ENCODE measurements around the gene APBB2. TPM values are rescaled to one million over a fixed set of nuclear protein-coding genes. Genes with fewer than 3 reads are reported as not detected.

Gene APBB2
- total and polyA plus RNA-seq, 2 experiments from 2014 or later: 24.1 to 61.0 TPM

DNA sequence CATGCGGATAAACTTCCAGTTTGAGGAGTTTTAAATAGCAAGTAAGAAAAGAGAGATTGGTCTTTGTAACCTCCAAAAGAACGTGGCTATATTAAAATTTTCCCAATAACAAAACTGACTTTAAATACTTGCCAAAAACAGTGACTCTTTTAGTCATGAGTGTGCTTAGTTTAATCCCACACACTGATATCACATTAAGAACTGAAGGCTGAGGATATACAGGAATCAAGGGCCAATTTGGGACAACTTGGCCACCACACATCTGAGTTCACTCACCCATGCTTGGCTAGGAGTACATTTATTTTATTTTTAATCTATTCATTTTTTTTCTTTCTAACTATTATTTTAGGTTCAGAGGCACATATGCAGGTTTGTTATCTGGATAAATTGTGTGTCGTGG lies 110.2 kb downstream of the APBB2 start:
- H2AFZ ChIP-seq: no peak overlapping the region
- WGBS, 2 experiments (ENCODE audit: low coverage in 1 of 2, low lambda C conversion rate in 2 of 2, missing lambda C conversion rate in 2 of 2): 54 to 56% methylated on average over 3 of the region's 3 CpGs
- peaks cover 55% of the 10 kb centered on the region for H3K79me2 ChIP-seq (ENCODE audit: insufficient read depth)
- no peak overlapping the region for H3K4me2 ChIP-seq (ENCODE audit: unreplicated experiment)
- TF ChIP-seq EZH2phosphoT487 (IDR thresholded peaks at IDR 0.05; ENCODE audit: insufficient read depth, low read depth) (no peak), EZH2 (IDR thresholded peaks at IDR 0.05; ENCODE audit: insufficient read depth, poor library complexity, severe bottlenecking) (no peak)
- no peaks in the 10 kb centered on the region for H3K9me2 ChIP-seq (ENCODE audit: insufficient read depth)
- no peaks in the 10 kb centered on the region for H3K27me3 ChIP-seq (replicated peaks; ENCODE audit: insufficient read depth)
- peaks cover 8% of the 10 kb centered on the region; the same call in 1 of the 2 replicates for H3F3A ChIP-seq (ENCODE audit: insufficient read depth)
- no peak overlapping the region for H3K9ac ChIP-seq
- in situ Hi-C loops (cut with MboI): no loop called here
- H3K9me3 ChIP-seq (ENCODE audit: low read depth): no peaks in the 10 kb centered on the region
- peak; percentile 17 for DNase-seq
- no peaks in the 10 kb centered on the region for H4K20me1 ChIP-seq (ENCODE audit: insufficient read depth)
- H3K36me3 ChIP-seq (ENCODE audit: low read depth): 0 out of 2 replicates have a peak, but pooled peaks cover 5% of the 10 kb centered on the region
- H3K4me1 ChIP-seq (ENCODE audit: insufficient read depth): peaks cover 10% of the 10 kb centered on the region
- no peak overlapping the region for H3K4me3 ChIP-seq
- H3K27ac ChIP-seq: no peak overlapping the region

DNA sequence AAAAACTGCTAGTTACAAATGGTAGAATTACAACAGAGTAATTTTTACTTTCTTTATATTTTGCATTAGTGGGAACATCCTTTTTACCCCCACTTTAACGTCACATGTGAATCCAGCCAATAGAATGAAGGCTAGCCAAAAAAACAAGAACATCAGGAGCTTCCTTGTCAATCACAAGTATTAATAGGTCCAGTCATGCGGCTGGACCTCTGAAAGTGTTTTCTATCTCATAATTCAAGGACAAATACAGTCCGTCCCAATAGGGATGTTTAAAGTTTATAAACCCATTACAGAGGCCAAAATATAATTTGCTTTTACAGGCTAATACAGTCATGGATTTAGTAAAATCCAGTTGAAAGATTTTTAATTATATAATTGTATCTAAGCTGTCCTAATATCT lies 110.7 kb downstream of the APBB2 start:
- no peak for DNase-seq

DNA sequence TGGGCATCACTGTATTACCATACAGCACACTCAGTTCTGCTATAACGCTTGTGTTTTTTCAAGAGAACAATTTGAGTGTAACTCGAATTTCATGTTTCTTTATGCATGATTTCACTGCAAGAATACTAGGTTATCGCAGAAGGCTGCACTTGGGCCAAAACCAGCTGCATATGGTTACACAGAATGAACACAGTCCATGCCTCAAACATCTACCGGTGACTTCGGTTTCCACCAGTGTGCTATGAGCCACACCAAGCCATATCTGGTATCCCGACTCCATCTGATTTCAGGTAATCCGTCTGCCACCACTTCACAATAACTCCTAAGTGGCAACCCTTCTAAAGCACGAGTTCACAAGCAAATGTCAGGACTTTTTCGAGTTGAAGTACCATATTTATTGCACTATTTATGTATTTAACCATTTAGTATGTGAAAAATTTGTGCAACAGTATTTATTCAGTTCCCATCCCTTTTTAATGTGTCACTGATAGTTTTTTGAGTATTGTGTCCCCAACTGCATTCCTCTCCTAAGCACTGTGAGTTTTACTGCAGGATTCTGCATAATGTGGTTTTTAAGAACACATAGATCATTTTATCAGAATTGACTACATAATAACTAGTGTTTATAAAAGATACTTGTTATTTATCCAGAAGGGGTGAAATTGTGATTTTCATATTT lies 111.8 kb downstream of the APBB2 start:
- no peak for TF ChIP-seq EZH2 (IDR thresholded peaks at IDR 0.05; ENCODE audit: insufficient read depth, poor library complexity, severe bottlenecking)
- no peak for TF ChIP-seq EZH2phosphoT487 (IDR thresholded peaks at IDR 0.05; ENCODE audit: insufficient read depth, low read depth)
- no peak overlapping the region for H2AFZ ChIP-seq
- peaks cover 7% of the 10 kb centered on the region; the same call in 1 of the 2 replicates for H3F3A ChIP-seq (ENCODE audit: insufficient read depth)
- no peaks in the 10 kb centered on the region for H3K9me2 ChIP-seq (ENCODE audit: insufficient read depth)
- 79 to 83% methylated on average over 9 of the region's 9 CpGs for WGBS, 2 experiments (ENCODE audit: low coverage in 1 of 2, low lambda C conversion rate in 2 of 2, missing lambda C conversion rate in 2 of 2)
- in situ Hi-C loops (cut with MboI): no loop called here
- 0 out of 2 replicates have a peak, but pooled peaks cover 5% of the 10 kb centered on the region for H3K36me3 ChIP-seq (ENCODE audit: low read depth)
- no peak overlapping the region for H3K27ac ChIP-seq
- H3K4me1 ChIP-seq (ENCODE audit: insufficient read depth): peaks cover 10% of the 10 kb centered on the region
- H4K20me1 ChIP-seq (ENCODE audit: insufficient read depth): no peaks in the 10 kb centered on the region
- no peaks in the 10 kb centered on the region for H3K9me3 ChIP-seq (ENCODE audit: low read depth)
- H3K4me2 ChIP-seq (ENCODE audit: unreplicated experiment): no peak overlapping the region
- no peak overlapping the region for H3K9ac ChIP-seq
- DNase-seq: no peak
- H3K79me2 ChIP-seq (ENCODE audit: insufficient read depth): peaks cover 65% of the 10 kb centered on the region
- H3K4me3 ChIP-seq: no peak overlapping the region
- no peaks in the 10 kb centered on the region for H3K27me3 ChIP-seq (replicated peaks; ENCODE audit: insufficient read depth)

More for the DNA sequence above, 110.7 kb downstream of the APBB2 start:
- Histone ChIP-seq H3K9me2 (ENCODE audit: insufficient read depth) (no peaks in the 10 kb centered on the region), H4K20me1 (ENCODE audit: insufficient read depth) (no peaks in the 10 kb centered on the region), H3F3A (ENCODE audit: insufficient read depth) (peaks cover 8% of the 10 kb centered on the region; the same call in 1 of the 2 replicates), H3K9me3 (ENCODE audit: low read depth) (no peaks in the 10 kb centered on the region), H3K79me2 (ENCODE audit: insufficient read depth) (peaks cover 56% of the 10 kb centered on the region), H3K9ac (no peak overlapping the region), H3K4me2 (ENCODE audit: unreplicated experiment) (no peak overlapping the region), H2AFZ (no peak overlapping the region), H3K4me1 (ENCODE audit: insufficient read depth) (peaks cover 10% of the 10 kb centered on the region), H3K4me3 (no peak overlapping the region), H3K27ac (no peak overlapping the region), H3K27me3 (replicated peaks; ENCODE audit: insufficient read depth) (no peaks in the 10 kb centered on the region), H3K36me3 (ENCODE audit: low read depth) (0 out of 2 replicates have a peak, but pooled peaks cover 5% of the 10 kb centered on the region)
- TF ChIP-seq EZH2 (IDR thresholded peaks at IDR 0.05; ENCODE audit: insufficient read depth, poor library complexity, severe bottlenecking) (no peak), EZH2phosphoT487 (IDR thresholded peaks at IDR 0.05; ENCODE audit: insufficient read depth, low read depth) (no peak)
- in situ Hi-C loops (cut with MboI): no loop called here
- WGBS, 2 experiments (ENCODE audit: low coverage in 1 of 2, low lambda C conversion rate in 2 of 2, missing lambda C conversion rate in 2 of 2): 43 to 46% methylated on average over 3 of the region's 3 CpGs

DNA sequence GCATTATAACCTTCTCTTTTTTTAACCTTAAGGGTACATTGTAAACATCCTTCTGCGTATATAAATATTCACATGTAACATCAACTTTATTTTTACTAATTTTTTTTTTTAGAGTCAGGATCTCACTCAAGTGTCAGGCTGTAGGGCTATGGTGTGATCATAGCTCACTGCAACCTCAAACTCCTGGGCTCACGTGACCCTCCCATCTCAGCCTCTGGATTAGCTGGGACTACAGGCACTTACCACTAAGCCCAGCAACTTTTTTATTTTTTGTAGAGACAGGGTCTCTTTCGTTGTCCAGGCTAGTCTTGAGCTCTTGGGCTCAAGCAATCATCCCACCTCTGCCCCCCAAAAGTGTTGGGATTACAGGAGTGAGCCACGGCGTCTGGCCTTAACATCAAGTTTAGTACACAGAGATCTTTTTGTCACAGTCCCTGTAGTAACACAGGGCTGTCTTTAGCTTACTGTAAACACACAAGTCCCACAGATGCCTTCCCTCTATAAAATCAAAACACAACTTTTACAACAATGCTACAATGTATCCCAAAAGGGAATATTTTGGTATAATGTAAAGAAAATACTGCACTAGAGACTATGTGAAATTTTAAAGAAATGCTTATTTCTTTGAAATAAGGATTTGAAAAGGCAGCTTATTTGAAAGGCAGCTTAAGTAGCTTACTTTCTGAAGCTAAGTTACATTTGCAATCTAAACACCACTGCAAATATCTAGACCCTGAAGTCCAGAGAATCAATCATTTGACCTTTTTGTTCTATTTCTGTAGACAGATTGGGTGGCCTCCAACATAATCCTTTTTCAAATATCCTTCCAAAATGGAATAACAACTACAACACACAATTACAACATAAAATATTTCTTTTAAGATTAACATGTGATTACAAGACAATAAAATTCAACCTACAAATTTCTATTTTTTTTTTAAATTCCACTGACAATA lies 116.0 kb downstream of the APBB2 start:
- in situ Hi-C loops (cut with MboI): no loop called here
- H3K4me1 ChIP-seq (ENCODE audit: insufficient read depth): peaks cover 10% of the 10 kb centered on the region
- no peaks in the 10 kb centered on the region for H3K9me3 ChIP-seq (ENCODE audit: low read depth)
- WGBS, 2 experiments (ENCODE audit: low coverage in 1 of 2, low lambda C conversion rate in 2 of 2, missing lambda C conversion rate in 2 of 2): 93 to 96% methylated on average over 5 of the region's 5 CpGs
- H4K20me1 ChIP-seq (ENCODE audit: insufficient read depth): no peaks in the 10 kb centered on the region
- peaks cover 54% of the 10 kb centered on the region for H3K79me2 ChIP-seq (ENCODE audit: insufficient read depth)
- H3K4me3 ChIP-seq: no peak overlapping the region
- H3K36me3 ChIP-seq (ENCODE audit: low read depth): 0 out of 2 replicates have a peak, but pooled peaks cover 8% of the 10 kb centered on the region
- H3F3A ChIP-seq (ENCODE audit: insufficient read depth): peaks cover 24% of the 10 kb centered on the region
- no peak for DNase-seq
- TF ChIP-seq EZH2 (IDR thresholded peaks at IDR 0.05; ENCODE audit: insufficient read depth, poor library complexity, severe bottlenecking) (no peak), EZH2phosphoT487 (IDR thresholded peaks at IDR 0.05; ENCODE audit: insufficient read depth, low read depth) (no peak)
- H3K9me2 ChIP-seq (ENCODE audit: insufficient read depth): no peaks in the 10 kb centered on the region
- H3K27ac ChIP-seq: no peak overlapping the region
- no peak overlapping the region for H2AFZ ChIP-seq
- H3K27me3 ChIP-seq (replicated peaks; ENCODE audit: insufficient read depth): no peaks in the 10 kb centered on the region
- H3K9ac ChIP-seq: no peak overlapping the region
- no peak overlapping the region for H3K4me2 ChIP-seq (ENCODE audit: unreplicated experiment)
